NCI-H345 treated with DMSO at 0.1 percent for 48 hours (cell line): Measurements from ENCODE around the gene GRIK1.

ENCODE experiments used
- DNase-seq: peaks from one replicate; lab custom pipeline; 2025; ENCODE audit not compliant: unreplicated experiment; lab: John Stamatoyannopoulos, UW

GRIK1 gene

GRCh38 chr21:29549614-29550013 is 390.2 kb downstream of the GRIK1 start:
- no peak for DNase-seq

GRCh38 chr21:29547998-29548397 is 391.8 kb downstream of the GRIK1 start:
- DNase-seq = no peak

GRCh38 chr21:29546071-29546470 is 393.7 kb downstream of the GRIK1 start:
- DNase-seq = no peak

- no peak for DNase-seq
These were observed 399.5 kb downstream of the GRIK1 start for GRCh38 chr21:29540289-29540688.

- no peak for DNase-seq
These were observed 401.7 kb downstream of the GRIK1 start for GRCh38 chr21:29538115-29538514.

- no peak for DNase-seq
These were observed 405.3 kb downstream of the GRIK1 start for GRCh38 chr21:29534448-29534847.

- no peak for DNase-seq
These were observed 410.7 kb downstream of the GRIK1 start for GRCh38 chr21:29529139-29529538.

- DNase-seq = no peak
These were observed 413.3 kb downstream of the GRIK1 start for GRCh38 chr21:29526545-29526944.

- DNase-seq = no peak
These were observed 415.7 kb downstream of the GRIK1 start for GRCh38 chr21:29524055-29524454.

GRCh38 chr21:29523646-29524045 is 416.1 kb downstream of the GRIK1 start:
- DNase-seq = no peak

- DNase-seq = no peak
These were observed 417.9 kb downstream of the GRIK1 start for GRCh38 chr21:29521872-29522271.

GRCh38 chr21:29520171-29520570 is 419.6 kb downstream of the GRIK1 start:
- DNase-seq = no peak

- DNase-seq = no peak
These were observed 425.0 kb downstream of the GRIK1 start for GRCh38 chr21:29514652-29515247.

GRCh38 chr21:29513535-29513934 is 426.3 kb downstream of the GRIK1 start:
- no peak for DNase-seq

GRCh38 chr21:29511096-29511495 is 428.7 kb downstream of the GRIK1 start:
- DNase-seq = no peak

GRCh38 chr21:29509121-29509520 is 430.7 kb downstream of the GRIK1 start:
- DNase-seq = no peak

- DNase-seq = no peak
These were observed 431.5 kb downstream of the GRIK1 start for GRCh38 chr21:29508301-29508700.

GRCh38 chr21:29506947-29507346 is 432.8 kb downstream of the GRIK1 start:
- no peak for DNase-seq

- DNase-seq = no peak
These were observed 433.6 kb downstream of the GRIK1 start for GRCh38 chr21:29506214-29506613.

- DNase-seq = no peak
These were observed 435.0 kb downstream of the GRIK1 start for GRCh38 chr21:29504751-29505321.

- DNase-seq = no peak
These were observed 438.3 kb downstream of the GRIK1 start for GRCh38 chr21:29501451-29501850.

GRCh38 chr21:29499734-29500343 is 440.0 kb downstream of the GRIK1 start:
- no peak for DNase-seq

- DNase-seq = no peak
These were observed 440.6 kb downstream of the GRIK1 start for GRCh38 chr21:29499229-29499628.
